HTR-8/SVneo (cell line): ENCODE measurements around the gene JAM3.
"Not testable (repeated sequence)": the region's sequence is repeated elsewhere in the genome, so short reads cannot be mapped to it uniquely, and the experiment has no call there.

Experiments
- DNase-seq: peaks from one replicate; pipeline ENCODE4 v3.0.0; 2011; ENCODE audit warnings: low spot score, mixed read lengths; ENCODE audit not compliant: insufficient read length
- FAIRE-seq: peaks from 2 replicates; lab custom pipeline; 2011; peaks lifted over from hg19 to GRCh38; lab: Jason Lieb, UNC

JAM3 gene

GRCh38 chr11:134170177-134170918, 101.5 kb downstream of the JAM3 start:
- FAIRE-seq, result no peak
- DNase-seq, result no peak

- no peak for DNase-seq
- no peak for FAIRE-seq
These were observed 102.0 kb downstream of the JAM3 start for GRCh38 chr11:134170919-134171281.

- DNase-seq (no peak), FAIRE-seq (no peak)
These were observed 103.1 kb downstream of the JAM3 start for GRCh38 chr11:134171951-134172350.

GRCh38 chr11:134173296-134173695, 104.4 kb downstream of the JAM3 start:
- FAIRE-seq (no peak), DNase-seq (no peak)

GRCh38 chr11:134176284-134176683, 107.4 kb downstream of the JAM3 start:
- no peak for DNase-seq

GRCh38 chr11:134178032-134178674, 109.3 kb downstream of the JAM3 start:
- DNase-seq (no peak), FAIRE-seq (no peak)

More at GRCh38 chr11:134176284-134176683, 107.4 kb downstream of the JAM3 start:
- no peak for FAIRE-seq

GRCh38 chr11:134181707-134182106, 112.8 kb downstream of the JAM3 start:
- DNase-seq (no peak), FAIRE-seq (no peak)

- not testable (repeated sequence) for FAIRE-seq
These were observed 119.2 kb downstream of the JAM3 start for GRCh38 chr11:134188092-134188491.

GRCh38 chr11:134196756-134197155, 127.9 kb downstream of the JAM3 start:
- no peak for DNase-seq
- no peak for FAIRE-seq

More at GRCh38 chr11:134188092-134188491, 119.2 kb downstream of the JAM3 start:
- not testable (repeated sequence) for DNase-seq

GRCh38 chr11:134199531-134199930, 130.7 kb downstream of the JAM3 start:
- DNase-seq (no peak), FAIRE-seq (no peak)

- DNase-seq, result no peak
- no peak for FAIRE-seq
These were observed 131.8 kb downstream of the JAM3 start for GRCh38 chr11:134200688-134201087.
